ENCODE measurements around the gene P3H3. TPM values are rescaled to one million over a fixed set of nuclear protein-coding genes. Genes with fewer than 3 reads are reported as not detected.
"Not testable (repeated sequence)": the region's sequence is repeated elsewhere in the genome, so short reads cannot be mapped to it uniquely, and the experiment has no call there.

Gene P3H3
- total RNA-seq, 6 experiments from 2014 or later: 0.98 to 2.1 (median 1.5) TPM

DNA sequence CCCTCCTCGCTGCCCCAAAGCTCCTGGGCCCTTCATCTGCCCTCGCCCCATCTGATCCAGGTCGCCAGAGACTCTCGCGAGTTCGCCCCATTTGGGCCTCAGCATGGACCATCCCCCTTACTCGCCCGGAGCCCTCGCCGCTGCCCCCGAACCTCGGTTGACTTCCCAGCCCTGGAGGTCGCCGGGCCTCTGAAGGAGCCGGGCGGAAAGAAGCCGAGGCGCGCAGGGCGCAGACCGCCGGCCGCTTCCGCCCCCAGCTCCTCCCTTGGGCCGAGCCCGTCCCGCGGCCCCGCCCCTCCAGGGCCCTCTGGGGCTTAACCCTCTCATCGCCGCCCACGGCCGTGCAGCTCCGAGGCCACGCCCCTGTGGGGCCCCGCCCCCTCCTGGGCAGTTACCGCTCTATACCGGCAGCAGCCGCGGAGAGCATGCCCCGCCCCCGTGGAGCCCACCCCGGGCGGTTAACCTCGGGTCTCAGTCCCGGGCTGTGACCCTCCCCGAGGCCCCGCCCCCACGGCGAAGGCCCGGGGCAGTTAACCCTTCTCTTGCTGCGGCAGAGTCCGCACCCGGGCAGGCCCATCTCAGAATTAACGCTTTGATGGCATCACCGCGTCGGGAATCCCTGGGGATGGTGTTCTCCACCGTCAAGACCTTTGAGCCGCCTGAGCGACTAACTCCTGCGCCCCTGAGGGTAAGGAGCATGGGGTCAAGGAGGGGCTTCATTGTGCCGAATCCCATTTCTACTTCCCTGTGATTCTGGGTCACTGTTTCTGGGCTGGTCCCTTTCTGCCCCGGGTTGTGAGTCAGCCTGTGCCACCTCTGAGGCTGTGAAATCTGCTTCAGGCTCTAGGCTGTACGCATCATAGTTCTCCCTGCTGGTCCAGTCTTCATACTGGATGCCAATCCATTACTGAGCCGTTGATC lies 45.1 kb downstream of the P3H3 start, which contains the start of gene SPSB2:
TSS of gene SPSB2 (minus strand) at position 210 of the 921 bp plus-strand sequence. CDS start 402 bp downstream, outside the sequence.
- WGBS (ENCODE audit: insufficient coverage, low coverage, low lambda C conversion rate, missing lambda C conversion rate): 0% methylated on average over 10 of the region's 66 CpGs
- H3K36me3 ChIP-seq: peaks cover 0 to 22% (median 12%) of the 10 kb centered on the region in 4 donors
- H3K4me1 ChIP-seq: peaks cover 0 to 30% (median 9%) of the 10 kb centered on the region in 4 donors
- intact Hi-C loops (cut with DNase I): no loop called here
- peak within 1 kb of the TSS; percentile 70 to 89 (median 75) for H3K4me3 ChIP-seq
- TF ChIP-seq, protein P1, sequence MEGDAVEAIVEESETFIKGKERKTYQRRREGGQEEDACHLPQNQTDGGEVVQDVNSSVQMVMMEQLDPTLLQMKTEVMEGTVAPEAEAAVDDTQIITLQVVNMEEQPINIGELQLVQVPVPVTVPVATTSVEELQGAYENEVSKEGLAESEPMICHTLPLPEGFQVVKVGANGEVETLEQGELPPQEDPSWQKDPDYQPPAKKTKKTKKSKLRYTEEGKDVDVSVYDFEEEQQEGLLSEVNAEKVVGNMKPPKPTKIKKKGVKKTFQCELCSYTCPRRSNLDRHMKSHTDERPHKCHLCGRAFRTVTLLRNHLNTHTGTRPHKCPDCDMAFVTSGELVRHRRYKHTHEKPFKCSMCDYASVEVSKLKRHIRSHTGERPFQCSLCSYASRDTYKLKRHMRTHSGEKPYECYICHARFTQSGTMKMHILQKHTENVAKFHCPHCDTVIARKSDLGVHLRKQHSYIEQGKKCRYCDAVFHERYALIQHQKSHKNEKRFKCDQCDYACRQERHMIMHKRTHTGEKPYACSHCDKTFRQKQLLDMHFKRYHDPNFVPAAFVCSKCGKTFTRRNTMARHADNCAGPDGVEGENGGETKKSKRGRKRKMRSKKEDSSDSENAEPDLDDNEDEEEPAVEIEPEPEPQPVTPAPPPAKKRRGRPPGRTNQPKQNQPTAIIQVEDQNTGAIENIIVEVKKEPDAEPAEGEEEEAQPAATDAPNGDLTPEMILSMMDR (IDR thresholded peaks at IDR 0.05): peak in 2 of 4 donors; percentile 8
- peak; percentile 71 for TF ChIP-seq POLR2A (IDR thresholded peaks at IDR 0.05)
- H3K27me3 ChIP-seq: no peaks in the 10 kb centered on the region
- ATAC-seq (peak; percentile 86 to 96 (median 92)), DNase-seq (peak; percentile 99 to 100 (median 99))
- no peaks in the 10 kb centered on the region for H3K9me3 ChIP-seq
- H3K27ac ChIP-seq: peak within 1 kb of the TSS; percentile 32 to 77 (median 59)

DNA sequence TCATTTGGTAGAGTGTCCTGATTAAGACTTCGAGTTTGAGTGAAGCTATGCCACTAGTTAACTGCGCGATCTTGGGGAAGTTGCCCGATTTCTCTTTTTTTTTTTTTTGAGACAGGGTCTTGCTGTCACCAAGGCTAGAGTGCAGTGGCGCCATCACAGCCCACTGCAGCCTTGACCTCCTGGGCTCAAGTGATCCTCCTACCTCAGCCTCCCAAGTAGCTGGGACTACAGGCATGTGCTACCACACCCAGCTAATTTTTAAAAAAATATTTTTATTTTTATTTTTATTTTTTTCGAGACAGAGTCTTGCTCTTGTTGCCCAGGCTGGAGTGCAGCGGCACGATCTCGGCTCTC lies 45.8 kb downstream of the P3H3 start:
- peak overlapping the region; percentile 32 to 68 (median 59) for H3K27ac ChIP-seq
- ATAC-seq; H3K27me3 ChIP-seq; intact Hi-C loops (cut with DNase I); H3K9me3 ChIP-seq: not testable (repeated sequence)
- peaks cover 0 to 22% (median 12%) of the 10 kb centered on the region in 4 donors for H3K36me3 ChIP-seq
- WGBS (ENCODE audit: insufficient coverage, low coverage, low lambda C conversion rate, missing lambda C conversion rate): 54% methylated on average over 9 of the region's 9 CpGs
- DNase-seq: peak in 1 of 3 donors; percentile 34
- H3K4me1 ChIP-seq: peaks cover 0 to 23% (median 6%) of the 10 kb centered on the region in 4 donors
- peak overlapping the region; percentile 70 to 89 (median 75) for H3K4me3 ChIP-seq

DNA sequence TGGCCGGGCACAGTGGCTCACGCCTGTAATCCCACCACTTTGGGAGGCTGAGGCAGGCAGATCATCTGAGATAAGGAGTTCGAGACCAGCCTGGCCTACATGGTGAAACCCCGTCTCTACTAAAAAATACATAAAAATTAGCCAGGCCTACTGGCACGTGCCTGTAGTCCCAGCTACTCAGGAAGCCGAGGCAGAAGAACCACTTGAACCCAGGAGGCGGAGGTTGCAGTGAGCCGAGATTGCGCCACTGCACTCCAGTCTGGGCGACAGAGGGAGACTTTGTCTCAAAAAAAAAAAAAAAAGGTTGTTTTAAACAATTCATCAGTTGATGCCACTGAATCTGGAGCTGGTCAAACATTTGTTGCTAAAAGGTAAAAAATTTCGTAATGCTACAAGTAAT lies 51.6 kb downstream of the P3H3 start:
- H3K36me3 ChIP-seq; H3K27me3 ChIP-seq; intact Hi-C loops (cut with DNase I); H3K9me3 ChIP-seq; H3K4me3 ChIP-seq; DNase-seq: not testable (repeated sequence)
- Histone ChIP-seq H3K4me1 (peaks cover 0 to 10% (median 2%) of the 10 kb centered on the region in 4 donors), H3K27ac (peak overlapping the region in 2 of 3 donors; percentile 28 to 43)
- ATAC-seq: peak in 1 of 4 donors; percentile 29
- WGBS (ENCODE audit: insufficient coverage, low coverage, low lambda C conversion rate, missing lambda C conversion rate): 42% methylated on average over 9 of the region's 11 CpGs

DNA sequence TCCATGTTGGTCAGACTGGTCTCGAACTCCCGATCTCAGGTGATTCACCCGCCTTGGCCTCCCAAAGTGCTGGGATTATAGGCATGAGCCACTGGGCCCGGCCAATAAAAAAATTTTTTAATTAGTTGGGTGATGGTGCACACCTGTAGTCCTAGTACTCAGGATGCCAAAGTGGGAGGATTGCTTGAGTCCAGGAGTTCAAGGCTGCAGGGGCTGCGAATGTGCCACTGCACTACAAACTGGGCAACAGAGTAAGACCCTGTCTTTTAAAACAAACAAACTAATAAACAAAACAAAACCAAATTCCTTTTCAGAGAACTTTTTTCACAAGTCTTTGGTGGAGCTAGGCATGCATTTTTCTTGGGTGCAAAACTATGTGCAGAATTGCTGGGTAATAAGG lies 55.0 kb downstream of the P3H3 start:
- H3K27me3 ChIP-seq: no peaks in the 10 kb centered on the region
- peaks cover 0 to 8% (median 0%) of the 10 kb centered on the region in 4 donors for H3K36me3 ChIP-seq
- 64% methylated on average over 2 of the region's 5 CpGs for WGBS (ENCODE audit: insufficient coverage, low coverage, low lambda C conversion rate, missing lambda C conversion rate)
- peaks cover 0 to 21% (median 2%) of the 10 kb centered on the region in 4 donors for H3K4me1 ChIP-seq
- no peaks in the 10 kb centered on the region for H3K9me3 ChIP-seq
- DNase-seq: no peak
- no peak overlapping the region for H3K27ac ChIP-seq
- intact Hi-C loops (cut with DNase I): no loop called here
- ATAC-seq: no peak
- no peak for TF ChIP-seq POLR2A (IDR thresholded peaks at IDR 0.05)
- TF ChIP-seq, protein P1 (IDR thresholded peaks at IDR 0.05): no peak
- H3K4me3 ChIP-seq: no peak overlapping the region

DNA sequence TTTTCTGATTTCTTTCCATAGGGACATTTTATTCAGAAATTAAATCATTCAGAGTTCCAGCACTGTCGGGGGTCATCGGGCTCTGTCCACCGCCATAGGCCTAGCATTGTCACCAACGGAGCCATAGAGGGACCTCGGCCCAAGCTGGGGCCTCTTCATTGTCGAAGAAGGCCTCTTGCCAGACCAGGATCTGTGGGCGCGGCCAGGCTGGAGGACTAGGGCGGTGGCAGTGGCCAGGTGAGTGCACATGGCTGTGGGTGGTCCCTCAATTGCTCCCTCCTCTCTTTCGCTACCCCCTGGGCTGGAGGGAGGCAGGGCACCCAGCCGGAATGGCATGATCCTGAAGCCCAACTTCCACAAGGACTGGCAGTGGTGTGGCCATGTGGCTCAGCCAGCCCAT lies 55.5 kb downstream of the P3H3 start:
- no peak for DNase-seq
- H3K27ac ChIP-seq: no peak overlapping the region

More for the DNA sequence above, 55.5 kb downstream of the P3H3 start:
- TF ChIP-seq, protein P1 (IDR thresholded peaks at IDR 0.05): no peak
- TF ChIP-seq POLR2A (IDR thresholded peaks at IDR 0.05): no peak
- WGBS (ENCODE audit: insufficient coverage, low coverage, low lambda C conversion rate, missing lambda C conversion rate): 83% methylated on average over 1 of the region's 11 CpGs
- H3K4me3 ChIP-seq: no peak overlapping the region
- intact Hi-C loops (cut with DNase I): no loop called here
- no peaks in the 10 kb centered on the region for H3K27me3 ChIP-seq
- H3K36me3 ChIP-seq: peaks cover 0 to 8% (median 0%) of the 10 kb centered on the region in 4 donors
- peaks cover 0 to 25% (median 2%) of the 10 kb centered on the region in 4 donors for H3K4me1 ChIP-seq
- H3K9me3 ChIP-seq: no peaks in the 10 kb centered on the region
- no peak for ATAC-seq
